DOHH2 (cell line): ENCODE results near the gene ATR.

Experiments used
- H3F3A ChIP-seq: fragments of 200-600 bp; sonication (generic), shearing (Covaris generic); 2 replicates; pipeline ENCODE4 v1.6.0; 2016; ENCODE audit warnings: antibody characterized with exemption, mild to moderate bottlenecking; ENCODE audit not compliant: control insufficient read depth, insufficient read depth
- H3K27ac ChIP-seq: fragments of 200-600 bp; sonication (generic); 2 replicates; pipeline ENCODE4 v1.5.1; 2014; ENCODE audit warnings: low read depth, mild to moderate bottlenecking, low read length, moderate library complexity
- H3K27me3 ChIP-seq: fragments of 200-600 bp; sonication (generic); 2 replicates; pipeline ENCODE4 v1.6.1; 2014; ENCODE audit warnings: mild to moderate bottlenecking, low read length, mixed read lengths; ENCODE audit not compliant: control insufficient read depth
- H3K36me3 ChIP-seq: fragments of 200-600 bp; sonication (generic); 2 replicates; pipeline ENCODE4 v1.6.1; 2014; ENCODE audit warnings: mild to moderate bottlenecking, low read length, moderate library complexity, mixed read lengths; ENCODE audit not compliant: control insufficient read depth
- H3K4me1 ChIP-seq: fragments of 200-600 bp; sonication (generic); 2 replicates; pipeline ENCODE4 v1.6.1; 2014; ENCODE audit warnings: mild to moderate bottlenecking, low read length, mixed read lengths; ENCODE audit not compliant: control insufficient read depth
- H3K4me2 ChIP-seq: fragments of 200-600 bp; sonication (generic); 2 replicates; pipeline ENCODE4 v1.6.0; 2014; ENCODE audit warnings: mild to moderate bottlenecking, low read length, moderate library complexity
- H3K4me3 ChIP-seq: fragments of 200-600 bp; sonication (generic); 2 replicates; pipeline ENCODE4 v1.5.1; 2014; ENCODE audit warnings: mild to moderate bottlenecking, low read length, mixed read lengths
- H3K79me2 ChIP-seq: fragments of 200-600 bp; sonication (generic); 2 replicates; pipeline ENCODE4 v1.6.1; 2014; ENCODE audit warnings: mild to moderate bottlenecking, low read length, mixed read lengths; ENCODE audit not compliant: control insufficient read depth
- H3K9me2 ChIP-seq: fragments of 200-600 bp; sonication (generic); replicated peaks from 2 replicates; pipeline ENCODE4 v1.6.1; 2014; ENCODE audit warnings: mild to moderate bottlenecking, low read length, mixed read lengths; ENCODE audit not compliant: control insufficient read depth
- H3K9me3 ChIP-seq: fragments of 200-600 bp; sonication (generic); 2 replicates; pipeline ENCODE4 v1.6.1; 2014; ENCODE audit warnings: antibody characterized with exemption, low read length, mixed read lengths; ENCODE audit not compliant: control insufficient read depth, insufficient read depth
- H4K20me1 ChIP-seq: fragments of 200-600 bp; sonication (generic); 2 replicates; pipeline ENCODE4 v1.6.0; 2014; ENCODE audit warnings: low read depth, mild to moderate bottlenecking, antibody characterized with exemption, low read length, moderate library complexity; ENCODE audit not compliant: control insufficient read depth, insufficient read depth
- CTCF ChIP-seq: fragments of 200-600 bp; sonication (generic); IDR thresholded peaks from one replicate; pipeline ENCODE4 v1.5.1; 2014; ENCODE audit warnings: antibody characterized with exemption, mild to moderate bottlenecking, low read depth, low read length; ENCODE audit not compliant: poor library complexity, severe bottlenecking
- EZH2phosphoT487 ChIP-seq: fragments of 200-600 bp; sonication (generic); IDR thresholded peaks from 2 replicates; pipeline ENCODE4 v1.6.1; 2017; ENCODE audit warnings: borderline replicate concordance, mild to moderate bottlenecking, antibody characterized with exemption, low read length, moderate library complexity, mixed read lengths

ATR gene

GRCh38 chr3:142618917-142619461 lies 40.5 kb upstream of the ATR start:
- no peaks in the 10 kb centered on the region for H3K4me1 ChIP-seq
- no peak overlapping the region for H3K27ac ChIP-seq
- no peaks in the 10 kb centered on the region for H3F3A ChIP-seq
- H3K36me3 ChIP-seq, result no peaks in the 10 kb centered on the region
- no peak overlapping the region for H3K4me2 ChIP-seq
- TF ChIP-seq CTCF, result no peak
- no peak for TF ChIP-seq EZH2phosphoT487
- H3K79me2 ChIP-seq, result no peaks in the 10 kb centered on the region
- H3K9me3 ChIP-seq, result no peaks in the 10 kb centered on the region
- no peak overlapping the region for H3K4me3 ChIP-seq
- no peaks in the 10 kb centered on the region for H3K27me3 ChIP-seq
- no peaks in the 10 kb centered on the region for H4K20me1 ChIP-seq
- H3K9me2 ChIP-seq, result no peaks in the 10 kb centered on the region

GRCh38 chr3:142615171-142615570 lies 36.6 kb upstream of the ATR start:
- Histone ChIP-seq H3K9me2 (no peaks in the 10 kb centered on the region), H3K36me3 (no peaks in the 10 kb centered on the region), H3K27me3 (no peaks in the 10 kb centered on the region), H3K27ac (no peak overlapping the region), H3F3A (no peaks in the 10 kb centered on the region), H3K4me3 (no peak overlapping the region), H3K79me2 (no peaks in the 10 kb centered on the region), H4K20me1 (no peaks in the 10 kb centered on the region), H3K4me2 (no peak overlapping the region), H3K9me3 (no peaks in the 10 kb centered on the region), H3K4me1 (no peaks in the 10 kb centered on the region)
- TF ChIP-seq EZH2phosphoT487 (no peak), CTCF (no peak)

DNA sequence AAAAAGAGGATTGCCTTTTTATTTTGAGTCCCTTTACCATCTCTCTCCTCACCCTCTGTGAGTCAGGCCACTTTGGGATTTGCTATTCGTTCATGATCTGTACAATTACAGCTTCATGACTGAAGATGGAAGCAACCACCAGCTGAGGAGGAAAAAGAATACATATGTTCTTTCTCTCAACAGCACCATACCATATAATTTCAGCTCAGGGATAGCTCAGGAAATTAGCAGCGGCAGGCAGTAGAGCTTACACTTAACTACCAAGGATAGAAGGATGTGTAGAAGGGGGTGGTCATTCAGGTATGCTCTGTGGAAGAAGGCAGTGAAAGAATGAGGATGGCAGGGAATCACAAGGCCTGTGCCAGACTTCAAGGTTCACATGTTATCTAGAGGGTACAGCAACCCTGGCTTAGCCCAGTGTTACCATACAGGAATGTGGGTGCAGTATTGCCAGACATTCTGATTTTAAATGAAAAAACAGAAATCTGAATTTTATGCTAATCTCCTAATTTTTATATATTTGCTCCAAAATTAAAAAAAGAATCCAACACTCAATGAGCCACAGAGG lies 35.6 kb upstream of the ATR start:
- no peak overlapping the region for H3K4me3 ChIP-seq
- no peaks in the 10 kb centered on the region for H4K20me1 ChIP-seq
- no peak overlapping the region for H3K4me2 ChIP-seq
- H3K9me2 ChIP-seq, result no peaks in the 10 kb centered on the region
- no peaks in the 10 kb centered on the region for H3K27me3 ChIP-seq
- H3F3A ChIP-seq, result no peaks in the 10 kb centered on the region
- H3K4me1 ChIP-seq, result no peaks in the 10 kb centered on the region
- no peaks in the 10 kb centered on the region for H3K79me2 ChIP-seq
- no peak for TF ChIP-seq CTCF
- H3K27ac ChIP-seq, result no peak overlapping the region
- no peaks in the 10 kb centered on the region for H3K36me3 ChIP-seq
- no peaks in the 10 kb centered on the region for H3K9me3 ChIP-seq
